Kidney tubule cell (primary cell): ENCODE measurements around the gene OTULIN.

Source experiments
- DNase-seq: peaks from one replicate; pipeline ENCODE4 v3.0.0-alpha.2; 2018; ENCODE audit warnings: low spot score

OTULIN gene

GRCh38 chr5:14668181-14668591 lies 3.7 kb downstream of the OTULIN start:
- peak; percentile 44 for DNase-seq

- no peak for DNase-seq
Observed at GRCh38 chr5:14669415-14669814, 4.9 kb downstream of the OTULIN start.

DNA sequence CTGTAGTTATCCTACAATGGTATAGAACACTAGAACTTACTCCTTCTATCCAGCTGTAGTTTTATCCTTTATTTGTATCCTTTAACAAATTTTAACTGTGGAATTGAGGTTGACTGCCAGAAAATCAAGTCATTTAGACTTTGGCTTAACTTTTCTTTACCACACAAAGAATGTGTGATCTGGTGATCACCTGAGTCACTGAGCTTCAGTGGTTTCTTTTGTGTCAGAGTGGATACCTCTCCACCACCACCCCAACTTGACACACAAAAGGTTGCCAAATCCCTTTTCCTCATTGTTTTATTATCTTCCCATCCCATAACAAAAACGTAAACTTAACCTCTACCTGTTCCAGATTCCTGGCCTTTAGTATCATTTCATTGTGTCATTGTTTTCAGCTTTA lies 5.5 kb downstream of the OTULIN start:
- DNase-seq: peak; percentile 78

DNA sequence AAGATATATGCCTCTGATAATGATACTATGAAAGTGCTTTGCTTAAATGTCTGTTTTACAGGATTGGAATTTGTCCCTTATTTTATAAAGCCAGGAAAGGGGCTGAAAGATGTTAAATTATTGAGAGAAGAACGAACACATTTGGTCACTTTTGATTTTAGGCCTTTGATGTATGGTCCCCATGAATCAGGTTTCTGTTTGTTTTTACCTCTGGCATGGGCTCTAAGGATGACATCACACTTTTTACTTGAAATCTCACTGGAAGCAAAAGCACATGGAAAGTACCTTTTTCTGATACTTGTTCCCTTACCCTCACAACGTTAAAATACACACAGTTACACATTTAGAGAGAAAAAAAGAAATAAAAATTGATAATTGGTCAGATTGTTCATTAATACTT lies 6.9 kb downstream of the OTULIN start:
- DNase-seq: peak; percentile 54

GRCh38 chr5:14672082-14672481 lies 7.6 kb downstream of the OTULIN start:
- no peak for DNase-seq

DNA sequence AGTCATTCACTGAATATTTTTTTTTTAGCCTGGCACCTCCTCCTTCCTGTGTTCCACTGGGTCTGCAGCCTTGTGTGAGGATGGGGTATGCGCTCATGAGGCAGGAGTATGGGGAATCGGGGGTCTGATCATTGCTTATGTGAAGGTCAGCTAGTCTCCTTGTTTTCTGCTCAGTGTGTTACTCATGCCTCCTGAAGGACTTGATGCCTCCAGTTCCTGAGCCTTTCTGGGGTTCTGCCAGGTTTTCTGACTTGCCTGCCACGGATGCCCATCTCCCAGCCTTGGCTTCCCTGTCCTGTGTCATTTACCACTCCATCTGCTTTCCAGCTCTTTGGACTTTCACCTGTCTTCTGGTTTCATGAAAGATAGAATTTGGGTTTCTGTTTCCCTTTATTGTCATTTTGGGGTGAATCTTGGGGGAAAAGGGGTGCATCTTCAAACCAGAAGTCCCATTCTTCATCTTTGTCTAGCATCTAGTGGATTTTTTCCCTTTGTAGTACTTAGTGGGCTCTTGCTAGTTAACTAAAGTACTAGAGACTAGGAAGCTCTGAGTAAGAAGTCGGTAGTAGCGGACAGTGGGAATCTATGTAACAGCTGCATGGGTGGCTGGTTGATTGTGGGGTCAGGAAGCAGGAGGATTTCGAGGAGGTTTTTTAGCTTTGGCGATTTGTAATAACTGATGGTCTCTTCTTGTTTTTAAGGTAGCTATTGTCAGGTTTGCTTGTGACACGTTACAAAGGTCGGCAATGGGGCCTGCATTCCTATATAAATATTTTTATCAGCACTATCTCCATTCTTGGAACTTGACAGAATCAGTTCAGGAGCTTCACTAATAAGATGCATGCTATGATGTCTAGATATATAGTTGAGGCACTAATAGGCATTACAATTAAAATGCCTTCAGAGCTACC lies 8.2 kb downstream of the OTULIN start:
- DNase-seq: peak; percentile 63

DNA sequence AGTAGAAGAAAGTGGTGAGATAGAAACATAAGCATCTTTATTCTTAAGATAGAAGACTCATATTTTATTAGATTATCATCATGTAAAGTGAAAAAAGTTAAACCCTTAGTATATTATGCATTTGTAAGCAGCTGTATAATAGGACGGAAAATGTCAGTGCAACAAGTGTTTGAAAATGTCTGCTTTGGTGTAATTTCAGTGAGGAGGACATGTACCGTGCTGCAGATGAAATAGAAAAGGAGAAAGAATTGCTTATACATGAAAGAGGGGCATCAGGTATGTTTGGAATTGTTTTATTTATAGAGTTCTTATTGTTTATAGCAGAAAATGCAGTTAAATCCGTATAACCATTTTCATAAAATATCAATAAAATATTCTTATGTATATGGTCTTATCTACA lies 8.9 kb downstream of the OTULIN start:
- no peak for DNase-seq

DNA sequence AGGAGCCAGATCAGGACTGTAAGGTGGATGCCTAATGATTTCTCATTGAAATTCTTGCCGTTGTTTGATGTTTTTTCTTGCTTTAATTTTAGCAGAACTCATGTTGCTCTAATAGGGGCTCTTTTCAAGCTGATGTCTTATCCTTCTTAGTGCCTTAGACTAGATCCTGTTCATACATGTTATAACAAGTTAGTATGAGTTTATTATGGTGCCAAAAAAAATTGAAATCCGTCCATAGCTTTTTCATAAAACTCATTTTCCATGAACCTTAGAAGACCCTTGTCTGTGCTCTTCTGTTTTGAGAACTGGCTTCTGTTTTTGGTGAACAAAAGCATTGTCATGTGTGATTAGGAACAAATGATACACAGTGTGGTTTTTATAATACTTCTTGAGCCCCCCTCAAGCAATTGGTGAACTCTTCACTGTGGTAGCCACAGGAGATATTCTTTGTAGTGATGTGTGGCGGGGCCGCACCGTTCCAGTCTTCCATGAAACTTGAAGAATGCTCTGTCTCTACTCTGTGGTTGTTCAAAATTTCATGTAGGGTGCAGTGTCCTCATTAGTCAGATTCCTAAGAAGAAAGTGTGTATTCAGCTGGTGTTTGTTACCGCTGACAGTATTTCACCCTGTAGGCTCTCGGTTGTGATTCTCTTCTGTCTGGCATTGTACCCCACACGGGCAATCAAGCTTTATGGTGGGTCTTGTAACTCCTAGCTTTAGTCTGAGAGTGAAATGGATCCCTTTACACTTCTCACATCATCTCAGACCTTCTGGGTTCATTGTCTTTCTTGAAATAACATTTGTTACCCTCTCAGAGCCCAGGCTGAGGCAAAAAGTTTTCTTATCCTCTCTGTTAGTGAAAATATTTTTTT lies 10.7 kb downstream of the OTULIN start:
- DNase-seq: no peak

- no peak for DNase-seq
Observed at GRCh38 chr5:14675865-14676300, 11.4 kb downstream of the OTULIN start.

- peak; percentile 86 for DNase-seq
Observed at GRCh38 chr5:14676320-14676719, 11.8 kb downstream of the OTULIN start.

- DNase-seq: no peak
Observed at GRCh38 chr5:14678773-14679334, 14.3 kb downstream of the OTULIN start.

DNA sequence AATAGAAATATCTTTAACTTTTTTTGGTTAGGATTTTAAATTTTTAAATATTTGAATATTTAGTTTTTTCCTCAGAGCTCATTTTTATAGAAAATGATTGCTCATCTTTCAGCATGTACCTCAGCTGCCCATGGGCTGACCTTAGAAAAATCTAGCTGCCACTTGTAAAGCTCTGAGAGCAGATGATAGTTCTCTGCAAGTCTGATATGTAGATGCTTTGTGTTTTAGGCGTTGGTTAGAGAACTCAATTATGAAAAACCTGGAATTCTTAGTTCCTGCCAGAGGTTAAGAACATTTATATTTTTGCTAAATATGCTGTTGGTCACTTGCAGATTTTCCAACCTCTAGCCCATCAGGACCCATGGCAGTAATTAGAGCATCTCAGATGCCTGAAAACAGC lies 15.1 kb downstream of the OTULIN start:
- DNase-seq: no peak

DNA sequence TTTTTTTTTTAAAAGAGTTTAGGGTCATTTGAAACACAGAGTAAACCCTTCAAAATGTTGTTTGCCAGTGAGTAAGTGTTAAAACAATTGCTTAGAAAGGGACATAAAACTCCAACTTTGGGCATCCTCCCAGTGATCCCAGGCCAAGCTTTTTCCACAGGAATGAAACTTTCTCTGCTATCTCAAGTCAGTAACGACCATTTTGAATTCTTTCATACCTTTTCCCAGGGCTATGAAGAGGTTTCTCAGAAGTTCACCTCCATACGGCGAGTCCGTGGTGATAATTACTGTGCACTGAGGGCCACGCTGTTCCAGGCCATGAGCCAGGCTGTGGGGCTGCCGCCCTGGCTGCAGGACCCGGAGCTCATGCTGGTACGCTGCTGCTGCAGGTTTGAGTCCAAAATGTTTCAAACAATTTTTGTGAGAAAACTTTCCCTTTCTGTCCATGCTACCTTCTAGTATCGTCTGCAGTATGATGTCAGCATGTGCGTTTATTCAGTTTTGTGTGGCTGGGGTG lies 16.8 kb downstream of the OTULIN start:
- DNase-seq: no peak

- DNase-seq: no peak
Observed at GRCh38 chr5:14683906-14684455, 19.5 kb downstream of the OTULIN start.

DNA sequence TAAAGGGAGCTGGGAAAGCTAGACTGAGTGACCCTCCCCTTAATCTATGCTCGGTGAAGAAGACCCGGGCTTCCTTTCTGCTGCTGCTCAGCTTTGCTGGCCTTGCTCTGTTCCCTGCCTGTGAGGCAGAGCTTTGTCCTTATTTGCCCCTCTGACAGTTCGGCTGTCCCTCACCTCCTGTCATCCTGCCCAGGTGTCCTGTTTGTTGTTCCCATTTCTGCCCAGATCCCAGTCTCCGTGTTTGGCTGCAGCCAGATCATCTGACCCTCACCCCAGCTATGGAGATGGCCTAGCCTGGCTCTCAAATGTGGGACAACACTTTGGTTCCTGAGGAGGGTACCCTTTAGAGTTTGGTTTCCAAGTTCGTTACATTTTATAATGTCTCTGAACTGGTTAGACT lies 20.2 kb downstream of the OTULIN start:
- no peak for DNase-seq

GRCh38 chr5:14685757-14686156 lies 21.2 kb downstream of the OTULIN start:
- DNase-seq: peak; percentile 57

- no peak for DNase-seq
Observed at GRCh38 chr5:14686517-14686916, 22.0 kb downstream of the OTULIN start.

DNA sequence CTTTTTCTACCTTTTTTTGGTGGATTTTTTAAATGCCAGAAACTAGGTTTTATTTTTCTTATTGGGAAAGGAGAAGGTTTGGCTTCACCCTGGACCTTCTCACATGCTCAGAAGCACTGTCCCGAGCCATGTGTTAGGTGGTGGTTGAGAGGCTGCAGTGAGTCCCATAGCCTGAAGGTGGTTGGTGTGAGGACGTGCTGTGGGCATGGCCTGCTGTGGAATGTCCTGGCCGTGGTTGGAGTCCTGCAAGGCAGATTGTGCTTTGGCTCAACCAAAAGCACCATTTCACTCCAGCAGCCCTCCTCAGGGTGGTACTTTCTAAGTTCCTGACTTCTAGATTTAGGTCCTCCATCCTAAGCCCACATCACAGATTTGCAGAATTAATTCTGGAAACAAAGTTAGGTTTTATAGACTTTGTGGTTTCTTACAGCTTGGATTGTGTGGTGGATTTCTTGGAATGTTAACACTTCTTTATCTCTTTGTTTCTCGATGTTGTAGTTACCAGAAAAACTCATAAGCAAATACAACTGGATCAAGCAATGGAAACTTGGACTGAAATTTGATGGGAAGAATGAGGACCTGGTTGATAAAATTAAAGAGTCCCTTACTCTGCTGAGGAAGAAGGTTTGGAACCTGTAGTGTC lies 22.6 kb downstream of the OTULIN start:
- DNase-seq: no peak

DNA sequence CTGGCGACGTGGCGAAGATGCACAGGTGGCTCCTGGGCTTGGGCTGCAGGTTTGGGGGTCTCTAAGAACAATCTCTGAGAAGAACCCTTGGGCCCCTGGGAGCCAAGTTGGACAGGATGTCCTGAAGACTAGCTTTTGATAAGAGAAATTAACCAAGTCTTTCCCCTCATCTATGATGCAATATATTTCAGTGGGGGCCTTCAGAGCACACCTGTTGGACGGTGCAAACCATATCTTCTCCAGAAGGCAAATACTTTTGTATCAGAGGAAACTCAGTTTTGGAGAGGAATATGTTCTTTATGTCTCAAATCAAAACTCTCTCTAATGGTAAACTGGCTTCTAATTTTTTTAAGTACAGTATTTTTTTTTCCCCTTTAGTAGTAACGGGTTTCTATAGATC lies 28.6 kb downstream of the OTULIN start:
- DNase-seq: no peak

GRCh38 chr5:14695152-14695551 lies 30.6 kb downstream of the OTULIN start:
- no peak for DNase-seq

GRCh38 chr5:14696057-14696456 lies 31.5 kb downstream of the OTULIN start:
- peak; percentile 17 for DNase-seq

GRCh38 chr5:14696851-14697250 lies 32.3 kb downstream of the OTULIN start:
- DNase-seq: no peak
